ENCODE measurements around the gene PCDHGB5. TPM values are rescaled to one million over a fixed set of nuclear protein-coding genes. Genes with fewer than 3 reads are reported as not detected.
"Not testable (repeated sequence)": the region's sequence is repeated elsewhere in the genome, so short reads cannot be mapped to it uniquely, and the experiment has no call there.

The PCDHGB5 gene
- polyA plus RNA-seq, 3 donors, result 0.01 to 0.08 TPM; not detected in 1

- Histone ChIP-seq H2AFZ (ENCODE audit: insufficient read depth, low read depth, low read length, poor library complexity, severe bottlenecking) (no peak overlapping the region), H3K27me3 (ENCODE audit: control insufficient read depth in 2 of 2, insufficient read depth in 2 of 2, low read length in 2 of 2) (peaks cover 44 to 91% of the 10 kb centered on the region in 2 donors), H3K4me2 (replicated peaks; ENCODE audit: extremely low read depth, low read length, poor library complexity, severe bottlenecking) (no peak overlapping the region), H3K4me1 (ENCODE audit: control insufficient read depth in 1 of 2, insufficient read depth in 2 of 2, low read length in 2 of 2) (no peaks in the 10 kb centered on the region), H4K20me1 (ENCODE audit: insufficient read depth, low read length) (no peaks in the 10 kb centered on the region), H3K27ac (ENCODE audit: low read depth in 1 of 2, low read length in 2 of 2) (no peak overlapping the region), H3K36me3 (replicated peaks in 1 of 2; ENCODE audit: control insufficient read depth in 1 of 2, insufficient read depth in 2 of 2, low read length in 2 of 2) (no peaks in the 10 kb centered on the region), H3K4me3 (replicated peaks in 1 of 3; ENCODE audit: low read depth in 2 of 3, low read length in 3 of 3) (no peak overlapping the region), H3K79me2 (ENCODE audit: insufficient read depth, low read length) (no peaks in the 10 kb centered on the region), H3K9me3 (replicated peaks in 1 of 2; ENCODE audit: control insufficient read depth in 1 of 2, insufficient read depth in 1 of 2, low read length in 2 of 2) (peaks cover 44 to 70% of the 10 kb centered on the region in 2 donors), H3K9ac (ENCODE audit: insufficient read depth, low read length, poor library complexity, severe bottlenecking) (no peak overlapping the region)
- H3K9me3 Mint-ChIP-seq, result peaks cover 37 to 72% (median 63%) of the 10 kb centered on the region in 7 donors
- no peak for DNase-seq
- H3K27me3 Mint-ChIP-seq (ENCODE audit: low read depth in 3 of 3), result peaks cover 47 to 78% (median 70%) of the 10 kb centered on the region in 3 donors
- H3K27ac Mint-ChIP-seq, result peak overlapping the region in 1 of 7 donors; percentile 16
- H3K4me3 Mint-ChIP-seq, result peak overlapping the region; percentile 16 to 51
- intact Hi-C loops (cut with micrococcal nuclease), result no loop called here
- TF ChIP-seq CTCF (IDR thresholded peaks at IDR 0.05), result no peak
- peaks cover 6% of the 10 kb centered on the region for H3K4me1 Mint-ChIP-seq
- WGBS (ENCODE audit: insufficient coverage), result 49% methylated on average over 40 of the region's 43 CpGs
- H3K36me3 Mint-ChIP-seq, result peaks cover 3 to 9% of the 10 kb centered on the region in 2 donors
Observed at GRCh38 chr5:141384471-141385267, 13.1 kb upstream of the PCDHGB5 start.

- H3K27me3 ChIP-seq (ENCODE audit: control insufficient read depth in 2 of 2, insufficient read depth in 2 of 2, low read length in 2 of 2), result peaks cover 42 to 96% of the 10 kb centered on the region in 2 donors
- H3K9me3 Mint-ChIP-seq, result peaks cover 41 to 81% (median 64%) of the 10 kb centered on the region in 7 donors
- H3K4me1 ChIP-seq (ENCODE audit: control insufficient read depth in 1 of 2, insufficient read depth in 2 of 2, low read length in 2 of 2); intact Hi-C loops (cut with micrococcal nuclease); H3K36me3 ChIP-seq (replicated peaks in 1 of 2; ENCODE audit: control insufficient read depth in 1 of 2, insufficient read depth in 2 of 2, low read length in 2 of 2); H3K9ac ChIP-seq (ENCODE audit: insufficient read depth, low read length, poor library complexity, severe bottlenecking); H3K27ac Mint-ChIP-seq; H3K79me2 ChIP-seq (ENCODE audit: insufficient read depth, low read length); H3K4me2 ChIP-seq (replicated peaks; ENCODE audit: extremely low read depth, low read length, poor library complexity, severe bottlenecking); H2AFZ ChIP-seq (ENCODE audit: insufficient read depth, low read depth, low read length, poor library complexity, severe bottlenecking); H3K4me1 Mint-ChIP-seq; H3K27ac ChIP-seq (ENCODE audit: low read depth in 1 of 2, low read length in 2 of 2); H4K20me1 ChIP-seq (ENCODE audit: insufficient read depth, low read length); DNase-seq: not testable (repeated sequence)
- peaks cover 7 to 13% of the 10 kb centered on the region in 2 donors for H3K36me3 Mint-ChIP-seq
- peaks cover 49 to 95% of the 10 kb centered on the region in 2 donors for H3K9me3 ChIP-seq (replicated peaks in 1 of 2; ENCODE audit: control insufficient read depth in 1 of 2, insufficient read depth in 1 of 2, low read length in 2 of 2)
- peaks cover 45 to 79% (median 77%) of the 10 kb centered on the region in 3 donors for H3K27me3 Mint-ChIP-seq (ENCODE audit: low read depth in 3 of 3)
- 4% methylated on average over 9 of the region's 40 CpGs for WGBS (ENCODE audit: insufficient coverage)
- peak within 1 kb of the TSS; percentile 65 to 76 for H3K4me3 Mint-ChIP-seq
- H3K4me3 ChIP-seq (replicated peaks in 1 of 3; ENCODE audit: low read depth in 2 of 3, low read length in 3 of 3), result peak within 1 kb of the TSS in 1 of 3 experiments; percentile 20
Observed at GRCh38 chr5:141387557-141388311, 10.0 kb upstream of the PCDHGB5 start, which contains the start of gene PCDHGB4. TSS of gene PCDHGB4 (plus strand) at chr5:141387698. CDS start at chr5:141387885, 187 bp downstream.
